HG02943 (cell line): ENCODE results near the gene HRG.
"Not testable (repeated sequence)": the region's sequence is repeated elsewhere in the genome, so short reads cannot be mapped to it uniquely, and the experiment has no call there.

Experiments used
- ATAC-seq: cut with Tn5 transposase; IDR thresholded peaks from one replicate; pipeline ENCODE4 v1.9.1; 2021; ENCODE audit warnings: mild to moderate bottlenecking, low read depth, moderate library complexity; ENCODE audit not compliant: unreplicated experiment

Gene HRG

GRCh38 chr3:186665625-186666188 is at the start of gene HRG:
TSS of gene HRG (plus strand) at chr3:186666014. CDS start at chr3:186666032, 18 bp downstream.
- ATAC-seq: no peak

GRCh38 chr3:186616299-186616617 is 49.6 kb upstream of the HRG start:
- ATAC-seq: no peak

- peak; percentile 94 for ATAC-seq
These were observed 48.5 kb upstream of the HRG start for GRCh38 chr3:186617036-186617946.

GRCh38 chr3:186618318-186618938 is 47.4 kb upstream of the HRG start:
- no peak for ATAC-seq

GRCh38 chr3:186619787-186620212 is 46.0 kb upstream of the HRG start:
- no peak for ATAC-seq

GRCh38 chr3:186620213-186621092 is 45.4 kb upstream of the HRG start:
- ATAC-seq: no peak

GRCh38 chr3:186621894-186622650 is 43.7 kb upstream of the HRG start:
- ATAC-seq: no peak

GRCh38 chr3:186622651-186623310 is 43.0 kb upstream of the HRG start:
- no peak for ATAC-seq

GRCh38 chr3:186624598-186624997 is 41.2 kb upstream of the HRG start:
- ATAC-seq: no peak

GRCh38 chr3:186625600-186626042 is 40.2 kb upstream of the HRG start:
- ATAC-seq: no peak

- no peak for ATAC-seq
These were observed 39.5 kb upstream of the HRG start for GRCh38 chr3:186626254-186626847.

GRCh38 chr3:186627852-186628414 is 37.9 kb upstream of the HRG start:
- ATAC-seq: no peak

GRCh38 chr3:186628756-186629155 is 37.1 kb upstream of the HRG start:
- ATAC-seq: no peak

- no peak for ATAC-seq
These were observed 34.7 kb upstream of the HRG start for GRCh38 chr3:186630950-186631641.

GRCh38 chr3:186633481-186633880 is 32.3 kb upstream of the HRG start:
- no peak for ATAC-seq

- not testable (repeated sequence) for ATAC-seq
These were observed 31.6 kb upstream of the HRG start for GRCh38 chr3:186634207-186634606.

- no peak for ATAC-seq
These were observed 30.3 kb upstream of the HRG start for GRCh38 chr3:186635532-186635931.

- ATAC-seq: no peak
These were observed 29.3 kb upstream of the HRG start for GRCh38 chr3:186636536-186636935.
